Umbilical cord (tissue), 2 donors: ENCODE results near the gene TGFBR2. TPM values are rescaled to one million over a fixed set of nuclear protein-coding genes. Genes with fewer than 3 reads are reported as not detected.

ENCODE experiments used
- DNase-seq: peaks from one replicate; pipeline ENCODE4 v3.0.0-alpha.2; 2015; ENCODE audit warnings: low spot score
- total RNA-seq: library from RNA; depleted of rRNA; stranded (reverse); fragments of >200 nt; gene quantifications from one replicate; pipeline ENCODE4 v1.2.3, GENCODE V29; 2014; ENCODE audit warnings: low replicate concordance; ENCODE audit not compliant: insufficient read depth

TGFBR2 gene
- 54.2 TPM for total RNA-seq

DNA sequence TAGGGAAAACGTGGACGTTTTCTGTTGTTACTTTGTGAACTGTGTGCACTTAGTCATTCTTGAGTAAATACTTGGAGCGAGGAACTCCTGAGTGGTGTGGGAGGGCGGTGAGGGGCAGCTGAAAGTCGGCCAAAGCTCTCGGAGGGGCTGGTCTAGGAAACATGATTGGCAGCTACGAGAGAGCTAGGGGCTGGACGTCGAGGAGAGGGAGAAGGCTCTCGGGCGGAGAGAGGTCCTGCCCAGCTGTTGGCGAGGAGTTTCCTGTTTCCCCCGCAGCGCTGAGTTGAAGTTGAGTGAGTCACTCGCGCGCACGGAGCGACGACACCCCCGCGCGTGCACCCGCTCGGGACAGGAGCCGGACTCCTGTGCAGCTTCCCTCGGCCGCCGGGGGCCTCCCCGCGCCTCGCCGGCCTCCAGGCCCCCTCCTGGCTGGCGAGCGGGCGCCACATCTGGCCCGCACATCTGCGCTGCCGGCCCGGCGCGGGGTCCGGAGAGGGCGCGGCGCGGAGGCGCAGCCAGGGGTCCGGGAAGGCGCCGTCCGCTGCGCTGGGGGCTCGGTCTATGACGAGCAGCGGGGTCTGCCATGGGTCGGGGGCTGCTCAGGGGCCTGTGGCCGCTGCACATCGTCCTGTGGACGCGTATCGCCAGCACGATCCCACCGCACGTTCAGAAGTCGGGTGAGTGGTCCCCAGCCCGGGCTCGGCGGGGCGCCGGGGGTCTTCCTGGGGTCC, at the start of gene TGFBR2:
TSS of gene TGFBR2 (plus strand) at position 301 of the 731 bp plus-strand sequence. CDS start at position 584, 283 bp downstream.
- DNase-seq, result peak; percentile 99

DNA sequence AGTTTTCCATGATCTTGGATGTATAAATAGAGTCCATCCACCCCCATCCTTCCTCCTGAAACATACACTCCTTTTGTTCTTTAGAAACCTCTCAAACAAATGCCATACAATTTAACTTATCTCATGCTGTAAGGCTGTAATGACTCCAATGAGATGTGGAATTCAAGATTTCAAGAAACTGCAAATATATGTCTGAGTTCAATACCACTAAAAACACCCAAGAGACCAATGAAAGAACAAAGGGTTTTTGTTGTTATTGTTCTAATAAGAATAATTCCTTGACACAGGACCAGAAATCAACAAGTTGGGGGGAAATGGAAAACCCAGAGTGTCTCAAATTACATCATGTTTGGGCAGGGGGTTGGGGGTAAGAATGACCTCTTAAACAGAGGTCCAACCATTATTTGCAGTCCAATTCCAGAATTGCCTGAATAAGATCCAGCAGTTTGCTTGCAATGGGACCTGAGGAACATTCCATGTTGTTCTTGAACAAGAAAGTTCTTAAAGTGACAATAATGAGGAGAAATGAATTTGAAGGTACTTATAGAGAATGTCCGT, 48.6 kb upstream of the TGFBR2 start:
- no peak for DNase-seq

DNA sequence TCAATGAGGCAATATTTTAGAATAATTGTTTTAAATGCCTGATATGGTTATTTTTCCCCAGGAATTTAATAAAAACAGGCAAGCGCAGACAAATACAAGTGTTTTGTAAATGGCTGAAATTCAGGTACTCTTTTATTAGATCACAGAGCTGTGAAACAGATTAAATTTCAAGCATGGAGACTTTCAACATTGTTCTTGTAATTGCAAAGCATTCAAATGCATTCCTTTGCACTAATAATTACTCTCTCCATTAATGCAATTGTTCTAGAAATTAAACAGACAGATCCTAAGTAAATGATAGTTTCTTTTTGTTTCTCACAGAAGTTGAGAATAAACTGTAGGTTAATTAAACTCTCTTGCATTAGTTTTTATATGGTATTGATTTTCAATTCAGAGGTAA, 42.4 kb upstream of the TGFBR2 start:
- DNase-seq, result no peak

DNA sequence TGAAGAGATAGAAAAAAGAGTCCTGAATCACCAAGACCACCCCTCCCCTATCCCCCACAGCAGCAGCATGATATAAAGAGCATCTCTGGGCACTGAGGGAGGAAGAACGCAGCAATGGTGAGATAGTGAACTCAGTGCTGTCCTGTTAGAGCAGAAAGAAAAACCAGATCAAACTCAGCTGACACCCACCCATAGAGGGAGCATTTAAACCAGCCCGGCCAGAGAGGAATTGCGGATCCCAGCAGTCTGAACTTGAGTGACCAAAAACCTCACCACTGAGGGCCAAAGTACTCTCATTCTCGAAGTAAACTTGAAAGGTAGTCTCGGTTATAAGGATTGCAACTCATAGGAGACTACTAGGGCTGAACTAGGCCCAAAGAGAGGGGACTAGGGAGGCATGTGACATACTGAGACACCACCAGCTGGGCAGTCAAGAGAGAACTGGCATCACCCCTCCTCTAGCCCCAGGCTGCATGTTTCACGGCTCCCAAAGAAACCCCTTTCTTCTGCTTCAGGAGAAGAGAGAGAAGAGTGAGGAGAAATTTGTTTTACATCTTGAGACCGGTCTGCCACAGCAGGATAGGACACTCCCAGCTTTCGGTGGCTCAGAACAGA, 39.2 kb upstream of the TGFBR2 start:
- DNase-seq, result no peak

DNA sequence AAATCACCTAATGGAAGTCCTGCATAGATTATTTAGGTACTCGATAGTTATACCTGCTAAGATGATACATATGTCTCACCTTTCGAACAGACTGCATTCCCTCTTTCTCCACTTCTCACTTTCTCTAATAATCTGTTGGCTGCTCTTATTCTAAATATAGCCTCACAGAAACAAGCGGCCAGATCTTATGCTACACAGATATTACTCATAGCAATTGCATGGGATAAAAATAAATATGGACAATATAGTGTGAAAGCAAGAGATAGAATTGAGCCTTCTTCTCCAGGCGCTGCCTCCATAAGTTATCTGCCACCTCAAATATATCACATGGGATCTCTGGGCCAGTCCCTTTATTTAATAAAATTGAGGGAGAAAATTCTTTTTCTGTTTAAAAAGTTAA, 29.5 kb upstream of the TGFBR2 start:
- no peak for DNase-seq

DNA sequence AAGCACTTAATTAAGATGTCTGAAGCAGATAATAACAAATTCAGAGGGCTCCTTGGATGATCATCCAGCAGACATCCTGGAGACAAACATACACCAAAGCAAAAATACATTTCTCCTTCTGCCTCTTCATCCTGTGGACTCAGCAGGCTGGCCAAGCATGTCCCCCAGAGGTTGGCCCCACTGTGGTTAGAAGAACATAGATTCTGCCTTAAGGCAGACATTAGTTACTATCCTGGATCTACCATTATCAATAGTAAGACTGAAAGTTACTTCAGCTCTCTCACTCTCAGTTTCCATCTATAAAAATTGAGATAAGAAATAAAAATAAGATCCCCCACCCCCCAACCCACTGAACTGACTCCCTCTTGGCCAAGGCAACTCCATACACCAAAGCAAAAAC, 28.6 kb upstream of the TGFBR2 start:
- no peak for DNase-seq

DNA sequence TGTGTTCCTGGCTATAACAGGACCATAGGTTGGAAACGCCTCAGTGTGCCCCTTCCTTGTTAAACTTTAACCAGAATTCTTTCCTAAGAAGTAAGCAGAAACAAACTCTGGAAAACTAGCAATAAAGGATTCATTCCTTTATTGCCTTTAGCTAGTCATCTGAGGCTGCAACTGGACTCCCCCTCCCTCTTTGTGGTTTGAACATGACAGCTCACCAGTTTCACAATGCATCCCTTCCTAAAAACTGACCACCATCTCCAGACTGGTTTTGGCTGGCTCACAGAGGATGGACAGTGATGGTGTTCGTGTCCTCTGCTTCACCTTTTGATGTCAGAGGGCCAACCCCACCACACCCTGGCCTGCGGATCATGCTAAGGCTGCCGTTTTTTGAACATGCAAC, 27.9 kb upstream of the TGFBR2 start:
- peak; percentile 15 for DNase-seq

DNA sequence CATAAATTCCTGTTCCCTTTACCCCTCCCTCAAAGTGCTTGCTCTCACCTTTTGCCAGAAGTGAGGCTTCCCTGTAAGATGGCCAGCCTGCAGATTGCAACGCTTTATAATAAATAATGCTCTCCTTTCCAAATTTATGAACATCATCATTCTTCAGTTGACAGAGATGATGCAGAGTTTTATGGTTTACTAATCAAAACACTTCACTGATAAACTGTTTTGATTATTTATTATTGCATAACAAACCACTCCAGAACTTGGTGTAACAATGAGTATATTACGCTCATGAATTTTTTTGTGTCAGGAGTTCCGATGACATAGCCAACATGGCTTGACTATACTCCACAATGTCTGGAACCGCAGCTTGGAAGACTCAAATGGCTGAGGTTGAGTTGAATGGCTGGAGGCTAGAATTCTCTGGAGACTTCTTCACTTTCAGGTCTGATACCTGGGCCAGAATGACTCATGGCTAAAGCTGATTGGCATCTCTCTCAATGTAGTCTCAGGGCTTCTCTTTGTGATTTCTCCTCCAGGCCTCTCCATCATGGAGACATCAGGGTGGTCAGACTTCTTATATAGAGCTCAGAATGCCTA, 27.3 kb upstream of the TGFBR2 start:
- DNase-seq, result no peak

DNA sequence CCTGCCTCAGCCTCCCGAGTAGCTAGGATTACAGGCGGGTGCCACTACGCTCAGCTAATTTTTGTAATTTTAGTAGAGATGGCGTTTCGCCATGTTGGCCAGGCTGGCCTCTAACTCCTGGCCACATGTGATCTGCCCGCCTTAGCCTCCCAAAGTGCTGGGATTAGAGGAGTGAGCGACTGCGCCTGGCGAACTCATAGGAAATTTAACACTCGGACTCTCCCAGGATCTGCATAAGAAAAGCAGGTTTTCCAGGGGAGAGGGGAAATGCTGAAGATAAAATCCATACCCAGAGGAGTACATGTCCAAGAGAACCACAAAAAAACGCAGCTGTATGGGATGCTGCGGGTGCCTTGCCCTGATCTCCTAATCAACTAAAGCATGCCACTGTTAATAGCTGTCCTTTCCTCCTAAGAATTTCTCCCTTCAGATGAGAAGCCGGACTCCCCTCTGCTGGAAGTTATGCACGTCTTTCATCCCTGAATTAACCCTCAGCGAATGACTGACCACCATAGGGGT, 25.3 kb upstream of the TGFBR2 start:
- no peak for DNase-seq

DNA sequence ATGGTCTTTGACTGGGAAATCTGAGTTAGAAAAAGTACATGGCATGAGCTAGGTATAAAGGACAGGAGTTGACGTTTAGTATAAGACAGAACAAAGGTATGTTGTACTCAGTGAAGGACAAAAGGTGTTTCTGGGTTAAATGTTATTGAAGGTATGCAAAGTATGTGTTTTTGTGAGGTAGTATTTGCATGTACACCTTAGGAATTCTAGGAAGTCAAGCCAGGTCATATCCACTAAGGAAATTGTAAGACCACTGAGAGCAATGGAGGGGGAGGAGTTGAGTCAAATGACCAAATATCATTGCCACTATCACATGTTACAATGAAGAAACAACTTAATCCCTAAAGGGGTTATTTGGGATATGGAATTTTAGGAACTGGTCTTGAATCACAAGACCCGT, 24.4 kb upstream of the TGFBR2 start:
- no peak for DNase-seq

DNA sequence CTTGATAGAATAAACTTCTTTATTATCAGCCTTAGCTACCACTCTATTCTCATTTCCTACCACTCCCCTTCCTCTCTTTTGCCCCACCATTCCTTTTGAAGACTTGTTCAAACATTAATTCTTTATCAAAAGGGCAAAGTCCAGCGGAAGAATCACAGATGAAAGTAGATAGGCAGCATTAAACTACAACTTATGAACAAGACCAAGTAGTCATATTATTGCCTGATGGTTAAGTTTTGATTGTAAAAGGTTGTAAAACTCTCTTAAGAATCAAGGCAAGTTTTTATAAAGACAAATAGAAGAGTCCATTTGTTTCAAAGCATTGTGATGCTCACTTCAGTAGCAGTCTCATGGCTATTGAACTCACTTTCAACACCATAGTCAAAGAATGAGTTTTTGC, 22.4 kb upstream of the TGFBR2 start:
- no peak for DNase-seq

DNA sequence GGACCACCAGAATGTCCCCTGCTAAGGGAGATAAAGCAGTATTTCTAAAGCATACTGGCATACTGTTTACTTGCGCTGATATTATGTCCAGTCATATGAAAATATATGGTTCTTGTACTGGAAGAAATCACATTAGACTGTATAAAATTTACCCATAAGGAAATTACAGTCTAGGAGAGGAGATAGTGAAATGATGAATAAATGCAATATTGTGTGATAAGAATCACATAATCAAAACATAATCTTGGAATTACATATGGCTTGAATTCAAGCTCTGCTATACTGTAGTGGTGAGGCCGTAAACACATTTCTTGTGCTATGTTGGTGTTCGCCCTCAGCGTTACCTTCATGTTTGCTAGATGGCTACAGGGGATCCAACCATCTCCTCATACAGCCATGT, 20.7 kb upstream of the TGFBR2 start:
- no peak for DNase-seq

DNA sequence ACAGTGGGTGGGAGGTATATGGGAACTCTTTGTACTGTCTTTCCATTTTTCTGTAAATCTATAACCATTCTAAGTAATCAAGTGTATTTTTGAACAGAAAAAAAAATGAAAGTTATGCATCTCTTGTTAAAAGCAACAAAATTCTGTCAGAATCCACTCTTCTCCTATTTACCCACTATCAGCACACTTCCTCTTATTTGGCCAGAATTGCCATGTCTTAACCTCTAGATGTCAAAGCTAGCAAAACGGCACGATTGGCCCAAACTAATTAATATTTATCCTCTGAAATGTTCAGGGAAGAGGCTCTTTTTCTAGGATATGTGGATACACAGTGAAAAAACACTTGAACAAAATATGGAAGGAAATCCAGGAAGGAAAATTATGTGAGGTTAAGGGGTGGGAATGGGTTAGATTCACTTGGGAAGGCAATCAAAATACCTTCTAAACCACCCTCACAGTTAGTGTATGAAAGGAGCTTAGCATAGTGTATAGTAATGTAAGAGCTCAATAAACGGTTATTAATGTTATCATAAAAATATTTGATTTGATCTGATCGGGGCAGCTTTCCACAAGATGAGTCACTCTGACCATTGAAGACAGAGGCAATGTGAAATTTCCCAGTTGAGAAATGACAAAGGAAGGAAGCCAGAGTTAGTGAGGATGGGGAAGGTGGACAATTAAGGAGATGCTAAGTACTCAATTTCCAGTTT, 20.1 kb upstream of the TGFBR2 start:
- DNase-seq, result no peak

DNA sequence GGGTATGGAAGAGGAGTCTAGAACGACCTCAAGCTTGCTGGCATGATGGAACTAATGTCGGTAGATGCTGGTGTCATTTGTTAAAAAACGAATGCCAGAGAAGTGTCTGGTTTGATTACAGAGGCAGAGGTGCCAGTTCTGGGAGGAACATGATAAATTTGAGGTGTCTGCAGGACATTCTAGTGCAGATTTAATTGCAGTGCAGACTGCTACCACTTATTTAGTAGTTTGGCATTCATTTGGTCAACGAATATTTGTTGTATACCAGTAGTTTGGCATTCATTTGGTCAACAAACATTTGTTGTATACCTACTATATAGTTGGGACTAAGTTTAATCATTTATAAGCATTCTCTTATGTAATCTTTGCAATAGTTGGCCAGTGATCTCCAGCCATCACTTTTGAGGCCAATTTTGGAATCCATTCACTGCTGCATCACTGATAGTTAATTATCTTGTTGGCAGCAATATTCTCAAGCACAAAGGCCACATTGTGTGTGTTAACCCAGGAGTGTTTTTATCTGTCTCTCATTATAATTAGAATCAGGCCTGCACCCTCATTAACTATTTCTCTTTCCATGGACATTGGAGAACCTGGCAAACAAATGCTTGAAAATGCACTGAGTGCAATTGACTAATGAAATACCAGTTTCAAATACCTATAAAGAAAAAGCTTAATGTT, 19.5 kb upstream of the TGFBR2 start:
- no peak for DNase-seq

DNA sequence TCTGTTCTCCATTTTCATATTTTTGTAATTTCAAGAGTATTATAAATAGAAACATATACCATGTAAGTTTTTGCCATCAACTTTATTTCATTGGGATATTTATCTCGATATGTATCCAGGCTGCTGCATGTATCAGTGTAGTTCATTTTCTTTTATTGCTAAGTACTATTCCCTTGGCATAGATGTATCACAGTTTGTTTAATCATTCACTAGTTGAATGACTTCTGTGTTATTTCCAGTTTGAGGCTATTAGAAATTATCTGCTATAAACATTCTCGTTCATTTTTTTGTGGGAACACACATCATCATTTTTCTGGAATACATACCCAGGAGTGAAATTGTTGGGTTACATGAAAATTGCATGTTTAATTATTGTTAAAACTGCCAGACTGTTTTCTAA, 18.5 kb upstream of the TGFBR2 start:
- no peak for DNase-seq

DNA sequence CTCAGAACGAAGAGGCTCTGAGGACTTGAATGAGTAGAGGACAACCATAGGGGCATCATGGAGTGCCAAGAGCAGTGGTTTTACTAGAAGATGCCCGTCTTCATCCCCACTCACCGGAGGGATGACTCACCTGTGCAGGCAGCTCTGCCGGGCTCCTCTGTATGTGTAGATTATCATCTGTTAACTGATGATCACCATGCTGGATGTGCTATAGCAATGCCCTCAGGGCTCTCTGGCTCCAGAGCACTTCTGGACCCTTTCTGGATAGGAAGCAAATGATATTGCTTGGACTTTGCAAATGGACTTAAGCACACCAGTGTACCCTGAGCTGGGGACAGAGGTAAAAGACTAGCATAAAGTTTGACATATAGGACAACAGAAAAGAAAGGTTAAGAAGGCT, 10.2 kb upstream of the TGFBR2 start:
- DNase-seq, result no peak

DNA sequence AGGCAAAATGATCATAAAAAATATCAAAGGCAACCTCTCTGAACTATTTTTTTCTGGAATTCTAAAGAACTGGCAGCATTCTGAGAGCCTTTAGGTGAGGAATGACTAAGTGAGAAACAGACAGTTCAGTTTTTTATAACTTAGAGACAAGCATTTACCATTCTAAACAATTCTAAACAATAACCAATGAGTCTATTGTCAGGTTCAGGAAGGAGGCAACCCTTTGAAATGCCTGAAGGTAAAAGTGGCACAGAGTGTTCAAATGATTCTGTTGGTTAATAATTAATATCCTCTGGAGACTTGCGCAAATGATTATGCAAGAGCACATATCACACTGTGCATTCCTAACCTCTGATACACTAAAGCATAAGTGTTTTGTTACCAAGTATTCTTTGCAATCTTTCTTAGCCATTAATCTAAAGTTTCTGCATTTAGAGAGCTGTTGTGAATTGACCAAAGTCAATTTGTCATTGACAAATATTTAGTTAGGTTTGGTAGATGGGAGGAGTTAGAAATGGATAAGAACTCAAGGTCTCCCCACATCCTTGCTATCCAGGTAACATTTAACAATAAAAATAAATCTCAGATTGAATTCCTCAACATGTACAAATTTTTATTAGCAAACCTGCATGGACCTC, 9.2 kb upstream of the TGFBR2 start:
- peak; percentile 67 for DNase-seq

DNA sequence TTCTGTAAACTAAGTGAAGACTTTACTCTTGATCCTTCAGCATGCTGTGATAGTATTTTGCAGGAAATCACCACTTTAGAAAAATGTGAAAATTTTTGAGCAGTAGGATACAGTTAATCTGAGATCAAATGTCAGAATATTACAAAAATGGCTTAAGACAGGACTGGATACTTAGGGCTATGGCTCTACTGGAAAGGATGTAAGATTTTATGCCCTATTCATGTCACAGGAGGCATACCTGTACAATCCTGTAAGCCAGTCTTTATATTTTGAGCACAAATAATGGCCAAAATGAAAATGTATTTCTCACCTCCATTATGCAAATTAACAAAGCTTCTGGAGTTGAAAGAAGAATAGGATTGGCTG, 8.6 kb upstream of the TGFBR2 start:
- DNase-seq, result no peak

DNA sequence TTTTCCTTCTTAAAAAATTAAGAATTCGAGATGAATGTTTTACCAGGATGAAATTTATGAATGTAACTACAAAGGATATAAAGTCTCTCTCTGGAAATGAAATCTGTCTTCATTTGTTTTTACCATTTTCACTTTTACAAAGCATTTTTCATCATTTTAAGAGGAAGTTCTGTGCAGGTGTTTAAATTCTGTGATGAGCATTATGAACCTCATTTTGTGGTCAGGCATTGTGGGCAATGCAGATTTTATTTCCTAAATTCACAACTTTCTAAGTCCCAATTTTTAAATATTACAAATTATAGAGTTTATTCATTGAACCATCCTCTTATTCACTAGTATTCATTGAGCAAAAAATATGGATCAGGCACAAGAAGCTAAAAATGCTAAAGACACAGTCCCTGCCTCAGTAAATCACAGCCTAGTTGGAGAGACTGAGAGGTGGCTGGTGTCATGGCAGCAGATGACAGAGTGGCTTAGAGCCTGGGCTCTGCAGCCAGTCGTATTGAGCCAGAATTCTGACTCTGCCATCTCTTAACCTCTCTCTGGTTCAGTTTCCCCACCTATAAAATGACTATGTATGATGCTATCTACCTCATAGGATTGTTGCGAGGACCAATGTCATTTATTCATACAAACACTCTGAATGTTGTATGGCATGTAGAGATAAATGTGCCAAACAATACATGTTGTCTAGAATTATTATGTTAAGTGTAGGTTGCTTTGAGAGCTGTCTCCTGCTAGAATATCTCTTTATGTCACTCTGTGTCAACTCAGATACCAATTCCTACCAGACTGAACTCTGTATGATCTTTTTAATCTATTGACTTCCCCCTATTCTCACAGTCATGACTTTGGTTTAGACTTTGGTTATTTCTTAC, 7.5 kb upstream of the TGFBR2 start:
- DNase-seq, result no peak

DNA sequence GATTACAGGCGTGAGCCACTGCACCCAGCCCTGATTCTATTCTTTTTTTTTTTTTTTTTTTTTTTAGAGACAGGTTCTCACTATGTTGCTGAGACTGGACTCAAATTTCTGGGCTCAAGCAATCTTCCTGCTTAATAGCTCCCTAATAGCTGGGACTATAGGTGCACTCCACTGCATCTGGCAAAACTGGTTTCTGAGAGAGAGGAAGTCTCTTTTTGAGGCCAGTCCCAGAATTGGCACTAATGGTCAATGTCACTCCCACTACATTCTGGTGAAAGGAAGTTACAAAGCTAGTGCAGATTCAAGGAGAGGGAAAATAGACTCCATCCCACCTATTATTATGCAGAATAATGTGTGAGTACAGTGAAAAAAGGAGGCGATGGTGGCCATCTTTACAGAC, 5.8 kb upstream of the TGFBR2 start:
- DNase-seq, result no peak
